H1 (cell line): ENCODE data around the gene ZNF3.

Experiments
- ATF2 ChIP-seq: IDR thresholded peaks from 2 replicates; pipeline ENCODE4 v1.6.1; 2012; ENCODE audit warnings: low read length, inconsistent platforms
- CBX5 ChIP-seq: fragments of 300-800, 300-1000 bp; sonication (generic); IDR thresholded peaks from 2 replicates; pipeline ENCODE4 v1.7.1; 2016; ENCODE audit warnings: antibody characterized with exemption, low read length, low read depth
- CEBPB ChIP-seq: IDR thresholded peaks from 2 replicates; pipeline ENCODE4 v1.6.1; 2012; ENCODE audit warnings: low read depth, low read length
- CHD1 ChIP-seq: IDR thresholded peaks from 2 replicates; pipeline ENCODE4 v1.6.1; 2012; ENCODE audit warnings: low read depth, low read length, improper control_type of control experiment
- CHD2 ChIP-seq: IDR thresholded peaks from 2 replicates; pipeline ENCODE4 v1.6.1; 2012; ENCODE audit warnings: low read length, improper control_type of control experiment
- CHD7 ChIP-seq: fragments of 300-600 bp; sonication (generic); IDR thresholded peaks from 2 replicates; pipeline ENCODE4 v1.7.1; 2012; ENCODE audit warnings: low read length, moderate library complexity, mild to moderate bottlenecking, inconsistent platforms; ENCODE audit not compliant: insufficient replicate concordance
- CTCF ChIP-seq, 3 experiments: IDR thresholded peaks; 1 replicate in 2 of 3; 2 replicates in 1 of 3; pipeline versions ENCODE4 v1.5.1 to v1.6.1; 2011; ENCODE audit warnings: low read length in 3 of 3, mild to moderate bottlenecking in 3 of 3, inconsistent platforms in 2 of 3, low read depth in 1 of 3, moderate library complexity in 1 of 3; ENCODE audit not compliant: insufficient read depth in 1 of 3; ENCODE audit errors: control extremely low read depth in 1 of 3
- EP300 ChIP-seq, 2 experiments: IDR thresholded peaks; 1 replicate in 1 of 2; 2 replicates in 1 of 2; pipeline ENCODE4 v1.6.1; 2011 to 2012; ENCODE audit warnings: low read depth in 2 of 2, low read length in 2 of 2, mild to moderate bottlenecking in 2 of 2, borderline replicate concordance in 1 of 2, inconsistent platforms in 1 of 2, moderate library complexity in 1 of 2
- EZH2 ChIP-seq: fragments of 200-600 bp; sonication (generic); IDR thresholded peaks from 2 replicates; pipeline ENCODE4 v1.7.1; 2012; ENCODE audit warnings: low read depth, mild to moderate bottlenecking, moderate library complexity, low read length, inconsistent platforms; ENCODE audit not compliant: severe bottlenecking
- POLR2A ChIP-seq, 2 experiments: IDR thresholded peaks; 1 replicate in 1 of 2; 2 replicates in 1 of 2; pipeline ENCODE4 v1.6.1; 2011; ENCODE audit warnings: low read depth in 2 of 2, low read length in 2 of 2, mild to moderate bottlenecking in 2 of 2; ENCODE audit errors: control extremely low read depth in 1 of 2
- POLR2AphosphoS5 ChIP-seq: IDR thresholded peaks from 2 replicates; pipeline ENCODE4 v1.6.1; 2011; ENCODE audit warnings: low read depth, low read length
- SP1 ChIP-seq: IDR thresholded peaks from 2 replicates; pipeline ENCODE4 v1.6.1; 2011; ENCODE audit warnings: low read depth, low read length
- SUZ12 ChIP-seq: fragments of 200-600 bp; sonication (generic); IDR thresholded peaks from 2 replicates; pipeline ENCODE4 v1.6.1; 2012; ENCODE audit warnings: mild to moderate bottlenecking, inconsistent platforms, low read length, moderate library complexity, mixed read lengths
- YY1 ChIP-seq: IDR thresholded peaks from 2 replicates; pipeline ENCODE4 v1.6.1; 2011; ENCODE audit warnings: low read depth, mild to moderate bottlenecking, low read length

- TF ChIP-seq SUZ12 (no peak), POLR2A (IDR thresholded peaks at IDR 0.05; ENCODE audit: control extremely low read depth in 1 of 2, low read depth in 2 of 2, low read length in 2 of 2) (no peak), CTCF (IDR thresholded peaks at IDR 0.05; ENCODE audit: control extremely low read depth in 1 of 3, insufficient read depth in 1 of 3, low read depth in 1 of 3, low read length in 3 of 3) (no peak), POLR2AphosphoS5 (no peak), CHD7 (no peak), SP1 (no peak), EP300 (IDR thresholded peaks at IDR 0.05; ENCODE audit: borderline replicate concordance in 1 of 2, low read depth in 2 of 2, low read length in 2 of 2) (no peak), CHD1 (no peak), EZH2 (no peak), ATF2 (no peak), CBX5 (no peak), CHD2 (no peak), CEBPB (no peak), YY1 (no peak)
These were observed 57.4 kb downstream of the ZNF3 start for GRCh38 chr7:100024020-100024619.
